HG03565 (cell line): ENCODE measurements around the gene SIGLEC6.

Experiments used
- ATAC-seq: cut with Tn5 transposase; IDR thresholded peaks from one replicate; pipeline ENCODE4 v1.9.1; 2021; ENCODE audit warnings: mild to moderate bottlenecking, moderate library complexity; ENCODE audit not compliant: unreplicated experiment

The SIGLEC6 gene

GRCh38 chr19:51477344-51477743 lies 54.1 kb downstream of the SIGLEC6 start:
- no peak for ATAC-seq

GRCh38 chr19:51476164-51476563 lies 55.3 kb downstream of the SIGLEC6 start:
- no peak for ATAC-seq

- no peak for ATAC-seq
Observed at GRCh38 chr19:51473009-51473707, 58.3 kb downstream of the SIGLEC6 start.

- ATAC-seq, result no peak
Observed at GRCh38 chr19:51472607-51473006, 58.9 kb downstream of the SIGLEC6 start.

- no peak for ATAC-seq
Observed at GRCh38 chr19:51471527-51471926, 59.9 kb downstream of the SIGLEC6 start.

- ATAC-seq, result no peak
Observed at GRCh38 chr19:51470966-51471365, 60.5 kb downstream of the SIGLEC6 start.

- no peak for ATAC-seq
Observed at GRCh38 chr19:51469629-51470028, 61.8 kb downstream of the SIGLEC6 start.

GRCh38 chr19:51469162-51469561 lies 62.3 kb downstream of the SIGLEC6 start:
- no peak for ATAC-seq

GRCh38 chr19:51468545-51468920 lies 62.9 kb downstream of the SIGLEC6 start:
- ATAC-seq, result no peak

GRCh38 chr19:51467864-51468544 lies 63.5 kb downstream of the SIGLEC6 start:
- ATAC-seq, result no peak
